Upper lobe of left lung (tissue), 6 donors: ENCODE results near the gene BRPF1. TPM values are rescaled to one million over a fixed set of nuclear protein-coding genes. Genes with fewer than 3 reads are reported as not detected.

ENCODE experiments used
- ATAC-seq, 2 donors: fragments of 200-7000 bp; cut with Tn5 transposase; one replicate each; pipeline ENCODE4 v1.9.1; 2022; ENCODE audit warnings: mild to moderate bottlenecking in 2 of 2, moderate library complexity in 2 of 2; ENCODE audit not compliant: low FRiP score in 2 of 2
- DNase-seq, 2 donors: peaks; one replicate each; pipeline ENCODE4 v3.0.0-alpha.2; 2019 to 2020
- H3K27ac ChIP-seq, 4 donors: fragments of 200-600 bp; sonication (generic); one replicate each; pipeline ENCODE4 v1.5.1; 2016 to 2019
- H3K27me3 ChIP-seq, 4 donors: fragments of 200-600 bp; sonication (generic); one replicate each; pipeline ENCODE4 v1.5.1; 2017 to 2019
- H3K36me3 ChIP-seq, 4 donors: fragments of 200-600 bp; sonication (generic); one replicate each; pipeline ENCODE4 v1.5.1; 2016 to 2019
- H3K4me1 ChIP-seq, 4 donors: fragments of 200-600 bp; sonication (generic); one replicate each; pipeline ENCODE4 v1.5.1; 2018 to 2019
- H3K4me3 ChIP-seq, 4 donors: fragments of 200-600 bp; sonication (generic); one replicate each; pipeline ENCODE4 v1.5.1; 2017 to 2019; ENCODE audit warnings: mild to moderate bottlenecking in 2 of 4, moderate library complexity in 1 of 4
- H3K9me3 ChIP-seq, 4 donors: fragments of 200-600 bp; sonication (generic); one replicate each; pipeline ENCODE4 v1.5.1; 2018 to 2019
- CTCF ChIP-seq, 6 experiments: fragments of 450-650 bp in 4 of 6; fragments of 200-600 bp in 2 of 6; sonication (generic) in 2 of 6; IDR thresholded peaks; one replicate each; pipeline ENCODE4 v1.5.1; 2016 to 2019; ENCODE audit warnings: antibody characterized with exemption in 6 of 6
- EP300 ChIP-seq, 4 donors: sonication (generic); formaldehyde crosslinking; IDR thresholded peaks; one replicate each; pipeline ENCODE4 v1.5.1; 2017; ENCODE audit warnings: antibody characterized with exemption in 4 of 4, control low read depth in 2 of 4
- POLR2A ChIP-seq, 4 donors: fragments of 450-650 bp; IDR thresholded peaks; one replicate each; pipeline ENCODE4 v1.5.1; 2016 to 2017; ENCODE audit warnings: antibody characterized with exemption in 4 of 4, mild to moderate bottlenecking in 2 of 4
- POLR2AphosphoS5 ChIP-seq, 2 donors: sonication (generic); formaldehyde crosslinking; IDR thresholded peaks; one replicate each; pipeline ENCODE4 v1.5.1; 2017; ENCODE audit warnings: antibody characterized with exemption in 2 of 2
- WGBS, 2 donors: methylation state at CpG; one replicate each; pipeline ENCODE4 v1.1.5; 2017 to 2018; 5-methylcytosine and 5-hydroxymethylcytosine counted together
- total RNA-seq, 6 donors: library from RNA; depleted of rRNA in 4 of 6; stranded (reverse); fragments of >200 nt in 4 of 6; gene quantifications; one replicate each; pipeline versions ENCODE4 v1.1.0 to v1.2.1, GENCODE V29; 2016 to 2021
- donor health status: DM: no; HTN: no; CAD: no; lungs with moderate emphysema.
- donor health status: DM: no; HTN: yes; CAD: no; lungs with severe emphysema.

BRPF1 gene
- total RNA-seq, 6 donors from 2014 or later, result 18.8 to 44.0 (median 26.5) TPM

GRCh38 chr3:9700536-9700935 lies 31.0 kb upstream of the BRPF1 start:
- Histone ChIP-seq H3K9me3 (no peaks in the 10 kb centered on the region), H3K4me1 (peaks cover 14 to 21% (median 16%) of the 10 kb centered on the region in 4 donors), H3K27ac (no peak overlapping the region), H3K4me3 (no peak overlapping the region), H3K27me3 (peaks cover 0 to 16% (median 3%) of the 10 kb centered on the region in 4 donors), H3K36me3 (peaks cover 8 to 75% (median 57%) of the 10 kb centered on the region in 4 donors)
- 82 to 88% methylated on average over 2 of the region's 2 CpGs for WGBS, 2 donors
- no peak for TF ChIP-seq POLR2AphosphoS5 (IDR thresholded peaks at IDR 0.05)
- no peak for TF ChIP-seq CTCF (IDR thresholded peaks at IDR 0.05)
- TF ChIP-seq EP300 (IDR thresholded peaks at IDR 0.05), result no peak
- TF ChIP-seq POLR2A (IDR thresholded peaks at IDR 0.05), result no peak
- DNase-seq (no peak), ATAC-seq (no peak)

GRCh38 chr3:9701006-9701405 lies 30.5 kb upstream of the BRPF1 start:
- WGBS, 2 donors, result 96 to 100% methylated on average over 5 to 7 of the region's 7 CpGs
- H3K36me3 ChIP-seq, result peaks cover 8 to 70% (median 52%) of the 10 kb centered on the region in 4 donors

GRCh38 chr3:9701711-9702110 lies 29.8 kb upstream of the BRPF1 start:
- 97 to 100% methylated on average over 2 to 10 of the region's 10 CpGs for WGBS, 2 donors
- ATAC-seq (no peak), DNase-seq (no peak)
- H3K27ac ChIP-seq, result no peak overlapping the region
- peaks cover 8 to 63% (median 45%) of the 10 kb centered on the region in 4 donors for H3K36me3 ChIP-seq
- H3K27me3 ChIP-seq, result peaks cover 0 to 16% (median 3%) of the 10 kb centered on the region in 4 donors
- peaks cover 14 to 21% (median 16%) of the 10 kb centered on the region in 4 donors for H3K4me1 ChIP-seq
- H3K9me3 ChIP-seq, result no peaks in the 10 kb centered on the region
- no peak overlapping the region for H3K4me3 ChIP-seq
- TF ChIP-seq CTCF (IDR thresholded peaks at IDR 0.05) (no peak), POLR2AphosphoS5 (IDR thresholded peaks at IDR 0.05) (no peak), POLR2A (IDR thresholded peaks at IDR 0.05) (no peak), EP300 (IDR thresholded peaks at IDR 0.05) (no peak)

More at GRCh38 chr3:9701006-9701405, 30.5 kb upstream of the BRPF1 start:
- Histone ChIP-seq H3K4me1 (peaks cover 14 to 21% (median 16%) of the 10 kb centered on the region in 4 donors), H3K27me3 (peaks cover 0 to 16% (median 3%) of the 10 kb centered on the region in 4 donors), H3K9me3 (no peaks in the 10 kb centered on the region), H3K4me3 (no peak overlapping the region), H3K27ac (no peak overlapping the region)
- DNase-seq, result no peak
- no peak for TF ChIP-seq POLR2AphosphoS5 (IDR thresholded peaks at IDR 0.05)
- TF ChIP-seq EP300 (IDR thresholded peaks at IDR 0.05), result no peak
- no peak for TF ChIP-seq CTCF (IDR thresholded peaks at IDR 0.05)
- no peak for TF ChIP-seq POLR2A (IDR thresholded peaks at IDR 0.05)
- no peak for ATAC-seq

GRCh38 chr3:9703240-9703639 lies 28.3 kb upstream of the BRPF1 start:
- H3K4me3 ChIP-seq, result no peak overlapping the region
- peaks cover 0 to 16% (median 3%) of the 10 kb centered on the region in 4 donors for H3K27me3 ChIP-seq
- peaks cover 8 to 48% (median 30%) of the 10 kb centered on the region in 4 donors for H3K36me3 ChIP-seq
- TF ChIP-seq CTCF (IDR thresholded peaks at IDR 0.05) (no peak), POLR2AphosphoS5 (IDR thresholded peaks at IDR 0.05) (no peak), EP300 (IDR thresholded peaks at IDR 0.05) (no peak), POLR2A (IDR thresholded peaks at IDR 0.05) (no peak)
- H3K4me1 ChIP-seq, result peaks cover 14 to 21% (median 16%) of the 10 kb centered on the region in 4 donors
- WGBS, 2 donors, result 82 to 92% methylated on average over 3 to 4 of the region's 4 CpGs
- no peaks in the 10 kb centered on the region for H3K9me3 ChIP-seq
- ATAC-seq (no peak), DNase-seq (no peak)
- no peak overlapping the region for H3K27ac ChIP-seq
